UCSD-AML1 (cell line): Measurements from ENCODE around the gene RANBP1.
"Not testable (repeated sequence)": the region's sequence is repeated elsewhere in the genome, so short reads cannot be mapped to it uniquely, and the experiment has no call there.

Experiments
- DNase-seq: peaks from one replicate; lab custom pipeline; 2025; ENCODE audit not compliant: unreplicated experiment; lab: John Stamatoyannopoulos, UW

Gene RANBP1

DNA sequence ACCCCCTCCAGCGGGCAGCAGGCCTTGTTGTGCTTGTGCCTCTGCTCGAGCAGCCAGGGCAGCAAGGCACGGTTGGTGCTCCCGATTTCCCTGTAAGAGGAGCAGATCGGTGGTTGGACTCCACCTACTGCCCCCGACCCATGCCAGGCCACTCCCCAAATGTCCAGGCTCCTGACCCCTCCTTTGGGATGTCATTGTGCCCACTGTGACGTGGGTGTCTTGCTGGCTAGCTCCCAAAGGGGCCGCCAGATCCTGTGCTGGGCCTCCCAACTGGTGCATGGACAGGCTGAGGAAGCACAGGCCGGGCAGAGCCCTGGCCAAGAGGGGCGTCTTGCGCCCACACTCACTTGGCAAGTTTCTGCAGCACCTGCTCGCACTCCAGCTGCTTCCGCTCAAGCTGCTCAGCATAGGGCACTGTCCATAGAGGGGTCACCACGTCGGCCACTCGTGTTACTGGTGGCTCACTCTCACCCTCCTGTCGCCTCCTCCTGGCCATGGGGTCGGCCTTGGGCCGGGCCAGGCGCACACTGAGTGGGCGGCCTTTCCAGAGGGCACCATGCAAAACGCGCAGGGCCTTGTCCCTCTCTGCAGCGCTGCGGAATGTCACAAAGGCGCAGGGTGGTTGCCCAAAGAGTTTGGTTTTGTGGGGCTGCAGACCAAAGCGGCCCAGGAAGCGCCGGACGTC, at the start of gene RANBP1:
Gene RANBP1 (plus strand): TSS at position 414 of the 685 bp plus-strand sequence. CDS start 81 bp downstream, at position 495.
- no peak for DNase-seq

DNA sequence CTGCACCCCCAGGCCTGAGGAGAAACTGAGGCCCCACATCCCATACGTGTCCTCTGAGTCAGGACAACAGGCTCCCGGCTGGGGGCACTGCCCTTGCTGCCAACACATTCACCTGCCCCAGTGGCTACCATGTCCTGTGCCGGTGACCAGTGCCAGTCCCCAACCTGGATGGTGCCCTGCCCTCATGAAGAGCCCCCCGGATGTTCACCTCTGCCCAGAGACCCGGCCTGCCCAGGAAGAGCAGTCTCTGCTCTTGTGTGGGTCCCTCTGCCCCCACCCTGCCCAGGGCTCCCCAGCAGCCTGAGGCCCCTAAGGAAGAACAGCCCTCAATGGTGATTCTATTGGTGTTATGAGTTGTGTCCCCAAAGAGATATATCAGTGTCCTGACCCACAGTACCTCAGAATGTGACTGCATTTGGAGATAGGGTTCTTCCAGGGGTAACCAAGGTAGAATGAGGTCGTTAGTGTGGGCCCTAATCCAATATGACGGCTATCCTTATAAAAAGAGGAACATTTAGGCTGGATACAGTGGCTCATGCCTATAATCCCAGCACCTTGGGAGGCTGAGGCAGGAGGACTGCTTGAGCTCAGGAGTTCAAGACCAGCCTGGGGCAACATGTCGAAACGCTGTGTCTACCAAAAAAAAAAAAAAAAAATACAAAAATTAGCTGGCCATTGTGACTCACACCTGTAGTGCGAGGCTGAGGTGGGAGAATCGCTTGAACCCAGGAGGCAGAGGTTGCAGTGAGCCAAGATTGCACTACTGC, 49.1 kb upstream of the RANBP1 start:
- no peak for DNase-seq

DNA sequence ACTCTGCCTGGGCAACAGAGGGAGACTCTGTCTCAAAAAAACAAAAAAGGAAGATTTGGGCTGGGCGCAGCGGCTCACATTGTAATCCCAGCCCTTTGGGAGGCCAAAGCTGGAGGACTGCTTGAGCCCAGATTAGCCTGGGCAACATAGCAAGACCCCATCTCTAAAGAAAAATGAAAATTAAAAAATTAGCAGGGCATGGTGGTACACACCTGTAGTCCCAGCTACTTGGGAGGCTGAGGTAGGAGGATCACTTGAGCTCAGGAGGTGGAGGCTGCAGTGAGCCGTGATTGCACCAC, 48.6 kb upstream of the RANBP1 start:
- DNase-seq = not testable (repeated sequence)

DNA sequence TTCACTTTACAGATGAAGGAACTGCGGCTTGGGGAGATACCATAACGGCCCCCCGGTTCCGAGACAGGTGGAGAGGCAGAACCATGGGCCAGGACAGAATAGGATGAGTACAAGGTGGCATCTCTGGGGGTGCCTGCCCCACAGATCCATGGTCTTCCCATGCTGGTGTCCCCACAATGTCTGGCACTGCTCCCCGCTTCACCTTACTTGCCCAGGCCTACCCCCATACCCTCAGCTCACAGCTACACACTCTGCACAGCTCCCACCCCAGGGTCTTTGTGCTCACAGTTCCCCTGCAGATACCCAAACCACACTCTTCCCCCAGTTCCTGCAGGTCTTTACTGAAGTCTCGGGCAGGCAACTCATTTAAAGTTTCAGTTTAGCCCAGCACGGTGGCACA, 47.3 kb upstream of the RANBP1 start:
- DNase-seq = no peak

DNA sequence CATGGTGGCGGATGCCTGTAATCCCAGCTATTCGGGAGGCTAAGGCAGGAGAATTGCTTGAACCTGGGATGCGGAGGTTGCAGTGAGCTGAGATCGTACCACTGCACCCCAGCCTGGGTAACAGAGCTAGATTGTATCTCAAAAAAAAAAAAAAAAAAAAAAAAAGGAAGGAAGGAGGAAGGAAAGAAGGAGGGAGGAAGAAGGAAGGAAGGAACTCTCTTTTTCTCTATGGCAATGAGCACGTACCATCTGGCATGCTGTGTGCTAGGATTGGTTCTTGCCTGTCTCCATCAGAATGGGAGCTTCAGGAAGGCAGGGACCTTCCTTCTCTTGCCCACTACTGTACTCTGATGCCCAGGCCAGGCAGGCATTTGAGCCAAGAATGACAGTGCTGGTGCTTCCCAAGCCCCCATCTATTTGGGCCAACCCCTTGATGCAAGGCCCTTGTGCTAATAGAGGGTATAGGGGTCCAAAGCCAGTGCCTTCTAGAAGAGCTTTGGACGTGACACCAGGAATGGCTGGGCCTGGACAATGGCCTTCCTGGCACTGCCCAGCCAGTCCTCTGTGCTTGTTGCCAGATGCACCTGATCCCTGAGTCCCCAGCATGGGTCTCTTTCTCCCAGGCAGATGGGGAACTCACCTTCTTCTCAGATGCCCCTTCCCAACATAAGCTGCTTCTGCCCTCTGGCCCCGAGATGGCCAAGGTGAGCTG, 46.4 kb upstream of the RANBP1 start:
- no peak for DNase-seq

DNA sequence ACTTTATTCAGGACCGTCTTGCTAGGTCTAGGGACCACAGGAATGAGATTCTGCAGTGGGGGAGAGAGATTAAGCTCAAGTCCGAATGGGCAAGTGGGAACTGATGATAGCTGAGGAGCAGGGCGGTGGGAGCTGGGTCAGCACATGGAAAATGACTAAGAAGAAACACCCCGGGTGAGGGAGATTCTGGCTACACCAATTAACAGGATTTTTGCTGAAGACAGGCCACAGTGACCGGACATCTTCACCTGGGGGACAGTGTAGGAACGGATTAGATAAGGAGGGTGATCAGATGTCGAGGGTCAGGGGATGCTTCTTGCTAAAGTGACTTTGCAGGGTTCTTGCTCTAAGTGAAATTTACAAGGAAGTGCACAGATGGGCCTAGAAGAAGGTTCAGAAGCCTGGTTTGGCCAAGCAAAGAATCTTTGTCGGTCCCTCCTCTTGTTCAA, 44.4 kb upstream of the RANBP1 start:
- DNase-seq = no peak

DNA sequence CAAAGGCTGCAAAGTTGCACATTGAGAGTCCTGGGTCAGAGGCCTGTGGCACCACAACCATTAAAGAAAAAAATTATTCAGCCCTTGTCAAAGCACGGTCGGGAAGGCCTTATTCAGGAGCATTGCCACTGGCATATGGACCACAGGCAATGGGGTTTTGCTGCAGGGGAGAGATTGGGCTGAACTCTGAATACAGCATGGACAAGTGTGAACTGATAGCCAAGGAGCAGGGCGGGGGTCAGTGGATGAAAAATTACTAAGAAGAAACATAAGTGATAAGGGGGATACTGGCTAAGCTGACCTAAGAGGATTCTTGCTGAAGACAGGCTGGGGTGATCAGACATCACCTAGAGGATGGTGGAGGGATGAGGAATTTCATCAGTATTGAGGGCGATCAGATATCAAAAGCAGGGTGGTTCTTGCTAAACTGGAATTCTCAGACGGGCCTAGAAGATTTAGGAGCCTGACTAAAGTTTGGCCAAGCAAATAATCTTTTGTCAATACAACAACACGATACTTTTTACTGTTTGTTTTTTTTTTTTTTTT, 39.2 kb upstream of the RANBP1 start:
- DNase-seq = no peak

DNA sequence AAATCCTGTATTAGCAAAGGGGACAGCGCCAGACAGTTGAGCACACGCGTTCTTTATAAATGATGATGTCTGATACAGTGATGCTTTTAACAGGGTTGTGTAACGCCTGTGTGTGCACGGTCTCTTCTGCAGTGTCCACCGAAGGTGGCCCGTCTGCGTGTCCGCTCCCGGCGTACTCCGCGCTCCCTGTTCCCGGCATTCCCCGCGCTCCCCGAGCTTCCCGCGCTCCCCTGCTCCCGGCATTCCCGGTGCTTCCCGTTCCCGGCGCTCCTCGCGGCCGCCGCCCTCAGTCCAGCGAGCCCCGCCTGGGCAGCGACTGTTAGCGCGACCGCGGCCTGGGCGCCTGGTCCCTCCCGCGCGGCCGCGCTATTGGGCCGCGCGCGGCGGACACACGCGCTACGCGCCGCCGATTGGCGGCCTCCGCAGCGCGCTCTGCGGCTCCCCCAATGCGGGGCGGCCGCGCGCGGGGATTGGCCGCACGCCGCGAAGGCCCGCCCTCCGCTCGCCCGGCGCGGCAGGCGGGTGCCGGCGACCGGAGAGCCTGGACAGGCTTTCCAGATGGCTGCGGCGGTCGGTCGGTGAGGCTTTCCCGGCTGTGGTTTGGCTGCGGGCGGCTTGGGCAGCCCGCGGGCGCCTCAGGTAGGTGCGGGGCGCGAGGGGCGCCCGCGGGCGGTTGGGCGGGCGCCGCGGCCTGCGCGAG, 36.0 kb upstream of the RANBP1 start, which contains the start of gene DGCR8:
Gene DGCR8 (plus strand): TSS at position 497 of the 700 bp plus-strand sequence. CDS start 5,723 bp downstream, outside the sequence.
- DNase-seq = peak; percentile 94

DNA sequence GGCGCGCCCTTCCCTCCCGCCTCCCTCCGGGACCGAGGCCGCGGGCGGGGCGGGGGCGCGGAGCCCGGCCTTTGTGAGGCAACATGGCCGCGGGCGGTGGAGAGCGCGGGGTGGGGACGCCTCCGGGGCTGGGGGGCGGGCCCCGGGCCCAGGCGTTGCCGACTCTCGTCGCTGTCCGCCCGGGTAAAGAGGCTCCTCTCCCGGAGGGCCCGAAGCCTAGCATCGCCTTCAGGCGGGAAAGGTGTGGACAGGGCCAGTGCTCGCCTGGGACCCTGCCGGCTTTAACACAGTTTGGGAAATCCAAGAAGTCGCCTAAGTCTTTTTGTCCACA, 35.5 kb upstream of the RANBP1 start:
- peak; percentile 69 for DNase-seq

DNA sequence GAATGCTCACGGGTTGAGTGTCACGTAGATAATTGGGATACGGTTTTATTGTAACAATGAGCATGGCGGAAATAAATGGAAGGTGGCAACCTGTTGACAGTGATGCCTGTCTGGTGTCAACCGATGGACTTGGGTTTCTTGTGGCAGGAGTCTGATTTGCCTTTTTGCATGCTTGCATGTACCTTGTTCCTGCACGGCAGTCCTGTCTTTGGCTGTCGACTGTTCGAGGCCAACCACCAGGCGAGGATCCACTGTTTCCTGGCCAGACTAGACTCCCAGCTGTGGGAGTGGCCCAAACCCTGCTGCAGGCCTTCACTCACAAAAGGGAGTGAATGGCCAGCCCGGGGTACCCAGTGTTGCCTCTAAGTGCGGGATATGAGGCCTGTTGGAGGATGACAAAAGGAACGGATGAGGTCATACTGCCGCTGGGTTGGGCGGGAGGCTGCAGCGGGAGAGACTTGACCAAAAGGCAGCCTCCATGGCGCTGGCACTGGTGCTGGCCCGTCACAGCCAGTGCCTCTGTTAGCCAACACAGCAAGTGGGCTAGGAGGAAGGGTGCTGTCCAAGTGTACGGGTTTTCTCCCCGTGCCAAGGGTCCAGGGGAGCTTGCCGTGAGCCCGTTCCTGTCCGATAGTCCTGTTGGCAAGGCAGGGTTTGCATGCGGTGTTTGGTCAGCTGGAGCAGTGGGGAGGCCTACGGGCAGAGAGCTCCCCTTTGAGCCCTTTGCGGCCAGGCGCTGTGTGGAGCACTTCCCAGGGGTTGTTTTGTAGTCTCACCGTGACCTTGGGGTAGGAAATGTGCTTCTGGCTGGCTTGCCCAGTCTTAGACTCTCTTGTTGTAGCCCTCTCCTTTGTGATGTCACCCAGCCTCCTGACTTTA, 34.9 kb upstream of the RANBP1 start:
- no peak for DNase-seq

DNA sequence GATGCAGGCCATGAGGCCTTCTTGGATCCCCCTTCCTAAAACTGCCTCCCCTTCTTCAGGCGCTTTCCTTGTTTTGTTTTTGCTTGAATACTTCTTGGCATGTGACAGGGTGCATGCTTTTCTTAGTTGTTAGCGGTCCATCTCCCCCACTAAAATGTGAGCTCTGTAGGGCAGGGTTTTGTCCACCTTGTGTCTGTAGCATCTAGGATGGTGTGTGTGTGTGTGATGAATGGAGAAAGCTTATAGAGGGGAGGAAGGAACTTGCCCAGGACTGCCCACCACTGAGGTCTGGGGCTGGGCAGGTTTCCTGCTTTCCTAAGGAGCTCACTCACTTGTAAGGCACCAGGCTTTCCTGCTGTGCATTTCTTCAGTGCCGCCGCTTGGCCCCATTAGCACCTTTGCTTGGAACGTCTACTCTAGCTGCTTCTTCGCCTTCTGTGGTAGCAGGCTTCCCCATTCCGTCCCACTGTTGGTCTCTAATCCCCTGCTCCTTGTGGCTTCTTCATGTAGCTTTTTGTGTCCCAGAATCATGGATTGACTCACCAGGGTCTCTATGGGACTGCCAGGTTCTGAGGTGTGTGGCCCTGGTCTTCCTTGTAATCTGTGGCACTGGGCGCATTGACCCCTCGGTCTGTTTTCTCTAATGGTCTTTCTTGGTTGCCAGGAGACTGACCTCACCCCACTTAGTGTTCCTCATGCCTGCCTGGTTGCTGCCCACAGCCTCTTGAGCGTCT, 32.6 kb upstream of the RANBP1 start:
- DNase-seq = no peak

DNA sequence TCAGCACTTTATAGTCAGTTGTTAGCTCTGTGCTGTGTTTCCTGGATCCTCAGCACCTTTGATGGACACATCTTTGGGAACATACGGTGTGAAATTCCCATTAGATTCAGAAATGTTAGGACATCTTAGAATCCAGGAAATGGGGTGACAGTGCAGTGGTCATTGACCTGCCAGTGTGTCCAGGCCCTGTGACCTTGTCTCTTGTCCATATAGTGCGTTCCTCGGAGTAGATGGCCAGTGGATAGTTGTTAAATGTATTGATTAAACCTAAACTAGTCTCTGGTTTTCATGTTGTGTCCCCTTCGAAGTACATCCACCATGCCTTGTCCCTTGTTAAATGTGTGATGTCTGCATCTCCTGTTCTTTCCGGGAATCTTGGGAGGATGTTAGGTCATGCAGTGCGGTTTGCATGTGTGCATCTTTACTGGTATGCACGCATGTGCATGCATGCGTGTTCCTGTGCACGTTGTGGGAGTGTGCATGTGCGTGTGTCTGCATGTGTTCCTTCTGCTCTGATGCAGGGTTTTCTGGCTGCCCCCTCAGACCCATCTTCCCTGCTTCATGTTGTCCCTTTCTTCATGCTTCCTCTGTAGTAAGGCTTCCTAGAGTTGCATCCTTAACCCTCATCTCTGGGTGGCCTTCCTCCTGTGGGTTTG, 31.9 kb upstream of the RANBP1 start:
- no peak for DNase-seq

DNA sequence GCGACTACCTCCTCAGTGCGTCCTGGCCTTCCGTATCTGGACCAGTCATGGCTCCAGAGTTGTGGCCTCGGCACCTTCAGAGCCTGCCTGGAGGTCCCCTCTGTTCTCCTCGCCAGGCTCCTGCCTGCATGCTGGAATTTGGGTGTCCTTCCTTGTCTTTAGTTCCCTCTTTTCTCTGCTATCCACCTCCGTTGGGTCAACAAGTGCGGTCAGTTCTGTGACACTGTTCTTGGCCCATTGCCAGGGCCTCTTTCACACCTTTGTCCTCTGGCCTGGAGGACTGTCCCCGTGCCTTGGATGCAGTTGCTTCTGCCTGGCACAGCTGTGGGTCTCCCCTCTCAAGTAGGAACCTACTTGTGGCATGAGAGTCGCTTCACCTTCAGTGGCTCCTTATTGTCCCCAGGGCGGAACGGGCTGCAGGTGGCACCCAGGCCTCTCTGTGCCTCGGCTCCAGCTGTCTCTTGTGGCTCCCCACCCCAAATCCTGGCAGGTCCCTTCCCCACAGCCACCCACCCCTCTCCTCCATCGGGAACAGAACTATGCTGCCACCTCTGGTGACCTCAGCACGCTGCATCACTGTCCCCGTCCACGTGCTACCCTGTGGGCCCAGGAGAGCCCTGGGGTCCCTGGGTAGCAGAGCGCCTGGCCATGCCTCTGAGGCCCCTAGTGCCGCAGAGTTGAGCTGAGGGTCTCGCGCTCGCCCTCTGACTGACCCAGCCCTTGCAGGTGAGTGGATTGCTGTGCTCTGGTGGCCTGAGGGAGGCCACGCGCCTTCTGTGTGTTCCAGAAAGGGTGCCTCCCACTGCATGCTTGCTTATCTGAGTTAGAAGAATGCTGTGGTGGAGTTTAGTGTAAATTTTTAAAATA, 31.1 kb upstream of the RANBP1 start:
- DNase-seq = peak; percentile 23

DNA sequence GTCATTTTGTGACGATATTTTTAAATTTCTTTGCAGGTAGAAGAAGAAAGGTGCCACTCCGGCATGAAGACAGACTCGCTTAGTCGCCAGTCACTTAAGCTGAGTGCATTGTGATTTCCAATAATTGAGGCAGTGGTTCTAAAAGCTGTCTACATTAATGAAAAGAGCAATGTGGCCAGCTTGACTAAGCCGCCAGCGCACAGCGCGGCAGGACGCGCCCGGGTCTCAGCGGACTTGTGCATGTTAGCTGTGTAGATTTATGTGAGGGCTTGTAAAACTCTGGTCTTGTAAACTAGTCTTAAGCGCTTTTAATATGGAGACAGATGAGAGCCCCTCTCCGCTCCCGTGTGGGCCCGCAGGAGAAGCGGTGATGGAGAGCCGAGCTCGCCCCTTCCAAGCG, 30.3 kb upstream of the RANBP1 start:
- DNase-seq = no peak

DNA sequence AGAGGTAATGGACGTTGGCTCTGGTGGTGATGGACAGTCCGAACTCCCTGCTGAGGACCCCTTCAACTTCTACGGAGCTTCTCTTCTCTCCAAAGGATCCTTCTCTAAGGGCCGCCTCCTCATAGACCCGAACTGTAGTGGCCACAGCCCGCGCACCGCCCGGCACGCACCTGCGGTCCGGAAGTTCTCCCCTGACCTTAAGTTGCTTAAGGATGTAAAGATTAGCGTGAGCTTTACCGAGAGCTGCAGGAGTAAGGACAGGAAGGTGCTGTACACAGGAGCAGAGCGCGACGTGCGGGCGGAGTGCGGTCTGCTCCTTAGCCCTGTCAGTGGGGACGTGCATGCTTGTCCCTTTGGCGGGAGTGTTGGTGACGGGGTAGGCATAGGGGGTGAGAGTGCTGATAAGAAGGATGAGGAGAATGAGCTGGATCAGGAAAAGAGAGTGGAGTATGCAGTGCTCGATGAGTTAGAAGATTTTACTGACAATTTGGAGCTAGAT, 29.8 kb upstream of the RANBP1 start:
- DNase-seq = no peak

DNA sequence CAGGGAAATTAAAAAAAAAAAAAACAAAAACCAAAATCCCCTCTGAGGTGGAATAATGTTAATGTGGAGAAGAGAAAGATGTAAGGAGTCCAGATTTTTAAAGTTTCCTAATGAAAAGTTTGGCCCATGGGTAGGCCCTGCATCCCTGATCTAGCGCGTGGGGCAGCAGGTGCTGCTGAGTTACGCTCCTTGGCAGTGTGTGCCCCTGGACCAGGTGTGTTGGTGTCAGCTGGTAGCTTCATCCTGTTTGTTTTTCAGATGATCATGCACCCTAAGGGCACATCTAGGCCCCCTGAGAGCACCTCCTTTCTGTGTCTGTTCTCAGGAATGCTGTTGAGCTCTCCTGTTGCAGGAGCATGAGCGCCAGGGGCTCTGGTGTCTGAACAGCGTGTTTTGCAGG, 29.1 kb upstream of the RANBP1 start:
- DNase-seq = no peak

DNA sequence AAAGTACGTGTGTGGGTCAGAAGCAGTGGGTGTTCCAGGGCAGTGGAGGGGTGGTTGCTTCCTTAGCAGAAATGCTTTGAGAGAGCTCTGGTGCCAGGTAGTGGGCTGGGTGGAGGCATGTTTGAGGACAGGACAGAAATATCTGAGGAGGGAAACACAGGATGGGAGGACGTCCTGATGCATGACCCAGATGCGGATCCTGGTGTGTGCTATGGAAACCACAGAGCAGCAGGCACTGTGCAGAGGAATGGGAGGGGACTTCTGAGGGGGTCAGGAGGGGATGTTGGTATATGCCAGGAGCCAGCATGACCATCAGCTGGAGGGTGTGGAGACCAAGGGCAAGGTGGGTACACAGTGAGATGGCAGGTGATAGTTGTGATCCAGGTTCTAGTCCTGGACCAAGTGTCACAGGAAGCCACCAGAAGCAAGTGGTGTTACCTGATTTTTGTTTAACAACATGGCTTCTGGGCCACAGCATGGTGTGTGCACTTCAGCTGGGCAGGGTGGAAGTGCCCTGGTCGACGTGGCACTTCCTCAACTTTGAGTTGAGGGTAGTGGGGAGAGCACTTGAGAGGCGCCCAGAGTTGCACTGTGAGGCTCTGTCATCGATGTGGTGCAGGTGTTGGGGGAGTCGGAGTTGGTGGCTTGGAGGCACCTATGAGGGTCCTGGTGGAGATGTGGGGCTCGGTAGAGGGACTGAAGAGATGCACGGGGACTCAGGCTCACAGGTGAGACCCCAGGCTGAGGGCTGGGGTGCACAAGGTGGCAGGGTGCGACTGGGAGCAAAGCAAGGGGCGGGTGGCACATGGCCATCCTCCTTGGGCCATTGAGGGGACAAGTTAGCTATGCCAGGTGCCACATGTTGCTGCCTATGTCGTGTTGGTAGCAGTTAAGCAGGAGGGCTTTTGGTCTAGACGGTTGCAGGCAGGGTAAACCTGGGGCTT, 28.3 kb upstream of the RANBP1 start:
- DNase-seq = no peak
